GM23338 (cell line): ENCODE results near the gene GPR162.

Source experiments
- CREB1 ChIP-seq: fragments of 250-450 bp; sonication (Bioruptor Pico); IDR thresholded peaks from 2 replicates; pipeline ENCODE4 v1.5.0; 2020; ENCODE audit warnings: low read depth, mild to moderate bottlenecking, moderate library complexity
- EZH2 ChIP-seq: fragments of 200-600 bp; sonication (generic); IDR thresholded peaks from one replicate; pipeline ENCODE4 v1.8.0; 2017; ENCODE audit warnings: antibody characterized with exemption, mild to moderate bottlenecking, low read depth; ENCODE audit not compliant: unreplicated experiment
- EZH2phosphoT487 ChIP-seq: fragments of 200-600 bp; sonication (generic); IDR thresholded peaks from one replicate; pipeline ENCODE4 v1.8.1; 2018; ENCODE audit warnings: antibody characterized with exemption; ENCODE audit not compliant: unreplicated experiment
- JUNB ChIP-seq: IDR thresholded peaks from one replicate; pipeline ENCODE4 v1.6.1; 2016; ENCODE audit warnings: antibody characterized with exemption; ENCODE audit not compliant: unreplicated experiment
- NANOG ChIP-seq: IDR thresholded peaks from 2 replicates; pipeline ENCODE4 v1.6.1; 2016; ENCODE audit warnings: antibody characterized with exemption, borderline replicate concordance
- POLR2AphosphoS5 ChIP-seq: IDR thresholded peaks from 2 replicates; pipeline ENCODE4 v1.6.1; 2016; ENCODE audit warnings: antibody characterized with exemption, low read depth
- TF ChIP-seq, protein P1 (sequence below), 2 experiments: fragments of 200-600 bp in 1 of 2; sonication (generic) in 1 of 2; conservative IDR thresholded peaks; 2 replicates each; pipeline versions ENCODE4 v1.5.1 to v1.6.1; 2016 to 2017; ENCODE audit warnings: antibody characterized with exemption in 2 of 2, low read depth in 2 of 2, mild to moderate bottlenecking in 2 of 2, moderate library complexity in 1 of 2
- TF ChIP-seq, protein P2 (sequence below): IDR thresholded peaks from one replicate; pipeline ENCODE4 v1.6.1; 2018; ENCODE audit warnings: antibody characterized with exemption; ENCODE audit not compliant: unreplicated experiment

DNA sequence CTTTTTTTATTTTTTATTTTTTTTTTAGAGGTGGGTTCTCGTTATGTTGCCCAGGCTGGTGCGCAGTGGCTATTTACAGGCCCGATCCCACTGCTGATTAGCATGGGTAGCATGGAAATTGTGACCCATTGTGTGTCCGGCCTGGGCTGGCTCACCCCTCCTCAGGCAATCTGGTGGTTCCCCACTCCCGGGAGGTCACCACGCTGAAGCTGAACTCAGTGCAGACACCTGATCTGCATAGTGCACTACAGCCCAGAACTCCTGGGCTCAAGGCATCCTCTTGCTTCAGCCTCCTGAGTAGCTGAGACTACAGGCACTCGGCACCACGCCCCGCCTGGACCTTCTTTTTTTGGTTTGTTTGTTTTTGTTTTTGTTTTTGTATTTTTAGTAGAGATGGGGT is 37.8 kb upstream of the GPR162 start:
- TF ChIP-seq, protein P1, sequence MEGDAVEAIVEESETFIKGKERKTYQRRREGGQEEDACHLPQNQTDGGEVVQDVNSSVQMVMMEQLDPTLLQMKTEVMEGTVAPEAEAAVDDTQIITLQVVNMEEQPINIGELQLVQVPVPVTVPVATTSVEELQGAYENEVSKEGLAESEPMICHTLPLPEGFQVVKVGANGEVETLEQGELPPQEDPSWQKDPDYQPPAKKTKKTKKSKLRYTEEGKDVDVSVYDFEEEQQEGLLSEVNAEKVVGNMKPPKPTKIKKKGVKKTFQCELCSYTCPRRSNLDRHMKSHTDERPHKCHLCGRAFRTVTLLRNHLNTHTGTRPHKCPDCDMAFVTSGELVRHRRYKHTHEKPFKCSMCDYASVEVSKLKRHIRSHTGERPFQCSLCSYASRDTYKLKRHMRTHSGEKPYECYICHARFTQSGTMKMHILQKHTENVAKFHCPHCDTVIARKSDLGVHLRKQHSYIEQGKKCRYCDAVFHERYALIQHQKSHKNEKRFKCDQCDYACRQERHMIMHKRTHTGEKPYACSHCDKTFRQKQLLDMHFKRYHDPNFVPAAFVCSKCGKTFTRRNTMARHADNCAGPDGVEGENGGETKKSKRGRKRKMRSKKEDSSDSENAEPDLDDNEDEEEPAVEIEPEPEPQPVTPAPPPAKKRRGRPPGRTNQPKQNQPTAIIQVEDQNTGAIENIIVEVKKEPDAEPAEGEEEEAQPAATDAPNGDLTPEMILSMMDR (conservative IDR thresholded peaks at IDR 0.05; ENCODE audit: low read depth in 2 of 2): no peak
- TF ChIP-seq, protein P2, sequence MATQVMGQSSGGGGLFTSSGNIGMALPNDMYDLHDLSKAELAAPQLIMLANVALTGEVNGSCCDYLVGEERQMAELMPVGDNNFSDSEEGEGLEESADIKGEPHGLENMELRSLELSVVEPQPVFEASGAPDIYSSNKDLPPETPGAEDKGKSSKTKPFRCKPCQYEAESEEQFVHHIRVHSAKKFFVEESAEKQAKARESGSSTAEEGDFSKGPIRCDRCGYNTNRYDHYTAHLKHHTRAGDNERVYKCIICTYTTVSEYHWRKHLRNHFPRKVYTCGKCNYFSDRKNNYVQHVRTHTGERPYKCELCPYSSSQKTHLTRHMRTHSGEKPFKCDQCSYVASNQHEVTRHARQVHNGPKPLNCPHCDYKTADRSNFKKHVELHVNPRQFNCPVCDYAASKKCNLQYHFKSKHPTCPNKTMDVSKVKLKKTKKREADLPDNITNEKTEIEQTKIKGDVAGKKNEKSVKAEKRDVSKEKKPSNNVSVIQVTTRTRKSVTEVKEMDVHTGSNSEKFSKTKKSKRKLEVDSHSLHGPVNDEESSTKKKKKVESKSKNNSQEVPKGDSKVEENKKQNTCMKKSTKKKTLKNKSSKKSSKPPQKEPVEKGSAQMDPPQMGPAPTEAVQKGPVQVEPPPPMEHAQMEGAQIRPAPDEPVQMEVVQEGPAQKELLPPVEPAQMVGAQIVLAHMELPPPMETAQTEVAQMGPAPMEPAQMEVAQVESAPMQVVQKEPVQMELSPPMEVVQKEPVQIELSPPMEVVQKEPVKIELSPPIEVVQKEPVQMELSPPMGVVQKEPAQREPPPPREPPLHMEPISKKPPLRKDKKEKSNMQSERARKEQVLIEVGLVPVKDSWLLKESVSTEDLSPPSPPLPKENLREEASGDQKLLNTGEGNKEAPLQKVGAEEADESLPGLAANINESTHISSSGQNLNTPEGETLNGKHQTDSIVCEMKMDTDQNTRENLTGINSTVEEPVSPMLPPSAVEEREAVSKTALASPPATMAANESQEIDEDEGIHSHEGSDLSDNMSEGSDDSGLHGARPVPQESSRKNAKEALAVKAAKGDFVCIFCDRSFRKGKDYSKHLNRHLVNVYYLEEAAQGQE: no peak
- TF ChIP-seq CREB1 (CRISPR knock-in tag) (no peak), EZH2 (no peak), JUNB (no peak), EZH2phosphoT487 (no peak), NANOG (no peak), POLR2AphosphoS5 (no peak)
